Esophagus squamous epithelium (tissue), 4 donors: ENCODE results near the gene ZEB2.

Experiments used
- CTCF ChIP-seq, 6 experiments: fragments of 450-650 bp in 4 of 6; fragments of 200-600 bp in 2 of 6; sonication (generic) in 2 of 6; IDR thresholded peaks; one replicate each; pipeline ENCODE4 v1.5.1; 2016 to 2019; ENCODE audit warnings: antibody characterized with exemption in 6 of 6, mild to moderate bottlenecking in 4 of 6, moderate library complexity in 4 of 6
- POLR2A ChIP-seq, 4 donors: fragments of 450-650 bp; IDR thresholded peaks; one replicate each; pipeline ENCODE4 v1.6.1; 2017; ENCODE audit warnings: antibody characterized with exemption in 4 of 4, mild to moderate bottlenecking in 4 of 4, moderate library complexity in 3 of 4

- TF ChIP-seq CTCF (IDR thresholded peaks at IDR 0.05) (no peak), POLR2A (IDR thresholded peaks at IDR 0.05) (no peak)
Observed at GRCh38 chr2:144357623-144358373, 162.1 kb downstream of the ZEB2 start.
